Measurements from ENCODE around the gene MED14. TPM values are rescaled to one million over a fixed set of nuclear protein-coding genes. Genes with fewer than 3 reads are reported as not detected.
A peak's percentile ranks its signal among the peaks of the same experiment; 100 is the strongest.

The MED14 gene
- total RNA-seq, 3 donors from 2014 or later (not counting 1 experiment from before 2014, with no cell fraction given): 55.3 to 79.1 (median 66.1) TPM

DNA sequence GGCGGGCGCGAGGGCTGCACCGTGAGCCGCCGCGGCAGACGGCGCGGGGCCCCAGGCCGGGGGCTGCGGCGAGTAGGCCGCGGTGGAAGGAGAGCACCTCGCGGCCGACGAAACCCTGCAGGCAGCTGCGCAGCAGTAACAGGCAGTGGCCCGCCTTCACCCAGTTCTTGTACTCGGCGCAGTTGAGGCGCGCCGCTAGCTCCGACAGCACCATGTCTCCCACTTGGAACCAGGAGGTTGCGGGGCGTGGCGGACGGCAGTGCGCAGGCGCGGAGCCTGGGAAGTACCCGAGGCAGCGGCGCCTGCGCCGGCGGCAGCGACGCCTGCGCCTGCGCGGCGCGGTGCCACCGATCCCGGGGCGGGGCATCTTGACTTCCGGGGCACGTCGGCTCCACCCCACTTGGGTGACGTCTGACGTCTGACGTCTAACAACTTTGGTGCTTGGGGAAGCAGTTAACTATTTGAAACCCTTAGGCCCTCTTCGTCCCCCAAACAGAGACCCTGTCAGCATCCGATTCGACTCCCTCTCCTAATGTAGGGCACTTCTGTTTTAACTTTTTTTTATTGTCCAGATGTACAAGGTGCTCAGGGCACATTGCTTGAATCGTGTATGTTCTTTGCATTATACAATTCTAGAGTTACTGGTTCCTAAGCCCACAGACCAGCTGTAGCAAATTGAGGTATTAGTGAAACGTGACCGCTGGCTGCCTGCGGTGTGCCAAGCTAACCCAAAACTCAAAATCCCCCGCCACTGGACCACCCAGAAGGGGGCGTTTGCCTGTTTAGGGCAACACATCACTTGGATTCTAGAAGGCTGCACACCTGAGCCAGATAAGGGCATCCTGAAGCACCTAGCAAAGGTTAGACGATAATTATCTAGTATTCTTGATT, 87.8 kb downstream of the MED14 start, which contains the start of gene CXorf38:
Gene CXorf38, minus strand, starts transcription at position 255 of the 891 bp plus-strand sequence. Its CDS starts 41 bp downstream, at position 214.
- H3K4me3 Mint-ChIP-seq: peak within 1 kb of the TSS; percentile 96
- no peaks in the 10 kb centered on the region for H3K27me3 Mint-ChIP-seq (ENCODE audit: low read depth in 2 of 2)
- ATAC-seq (peak; percentile 71 to 83 (median 79)), DNase-seq (peak; percentile 91 to 95)
- H3K27ac Mint-ChIP-seq: peak within 1 kb of the TSS; percentile 93 to 96
- Histone ChIP-seq H3K4me1 (ENCODE audit: control insufficient read depth, insufficient read depth, low read length) (peaks cover 36% of the 10 kb centered on the region), H3K36me3 (ENCODE audit: control insufficient read depth, insufficient read depth, low read length) (peaks cover 4% of the 10 kb centered on the region), H3K9me3 (ENCODE audit: control insufficient read depth, insufficient read depth, low read length) (no peaks in the 10 kb centered on the region), H3K4me3 (ENCODE audit: low read length) (peak within 1 kb of the TSS; percentile 78), H3K27me3 (ENCODE audit: control insufficient read depth, insufficient read depth, low read length) (no peaks in the 10 kb centered on the region), H3K27ac (ENCODE audit: low read length) (peak within 1 kb of the TSS; percentile 89)
- H3K9me3 Mint-ChIP-seq: no peaks in the 10 kb centered on the region
- H3K4me1 Mint-ChIP-seq: peaks cover 38 to 42% of the 10 kb centered on the region in 2 donors
- H3K36me3 Mint-ChIP-seq: no peaks in the 10 kb centered on the region
- TF ChIP-seq, protein P1, sequence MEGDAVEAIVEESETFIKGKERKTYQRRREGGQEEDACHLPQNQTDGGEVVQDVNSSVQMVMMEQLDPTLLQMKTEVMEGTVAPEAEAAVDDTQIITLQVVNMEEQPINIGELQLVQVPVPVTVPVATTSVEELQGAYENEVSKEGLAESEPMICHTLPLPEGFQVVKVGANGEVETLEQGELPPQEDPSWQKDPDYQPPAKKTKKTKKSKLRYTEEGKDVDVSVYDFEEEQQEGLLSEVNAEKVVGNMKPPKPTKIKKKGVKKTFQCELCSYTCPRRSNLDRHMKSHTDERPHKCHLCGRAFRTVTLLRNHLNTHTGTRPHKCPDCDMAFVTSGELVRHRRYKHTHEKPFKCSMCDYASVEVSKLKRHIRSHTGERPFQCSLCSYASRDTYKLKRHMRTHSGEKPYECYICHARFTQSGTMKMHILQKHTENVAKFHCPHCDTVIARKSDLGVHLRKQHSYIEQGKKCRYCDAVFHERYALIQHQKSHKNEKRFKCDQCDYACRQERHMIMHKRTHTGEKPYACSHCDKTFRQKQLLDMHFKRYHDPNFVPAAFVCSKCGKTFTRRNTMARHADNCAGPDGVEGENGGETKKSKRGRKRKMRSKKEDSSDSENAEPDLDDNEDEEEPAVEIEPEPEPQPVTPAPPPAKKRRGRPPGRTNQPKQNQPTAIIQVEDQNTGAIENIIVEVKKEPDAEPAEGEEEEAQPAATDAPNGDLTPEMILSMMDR (IDR thresholded peaks at IDR 0.05): no peak
- intact Hi-C loops (cut with micrococcal nuclease): loop anchor here (1.0 to 10.0 kb wide), 4 partner anchors 67 to 685 kb away; partner anchors contain the start of genes ATP6AP2, DDX3X, MED14 and USP9X
- WGBS (ENCODE audit: insufficient coverage): 4% methylated on average over 66 of the region's 66 CpGs

- H3K4me1 Mint-ChIP-seq: peaks cover 44 to 48% of the 10 kb centered on the region in 2 donors
- Histone ChIP-seq H3K36me3 (ENCODE audit: control insufficient read depth, insufficient read depth, low read length) (peaks cover 2% of the 10 kb centered on the region), H3K4me3 (ENCODE audit: low read length) (peak overlapping the region; percentile 78), H3K27ac (ENCODE audit: low read length) (peak overlapping the region; percentile 75), H3K27me3 (ENCODE audit: control insufficient read depth, insufficient read depth, low read length) (no peaks in the 10 kb centered on the region), H3K4me1 (ENCODE audit: control insufficient read depth, insufficient read depth, low read length) (peaks cover 43% of the 10 kb centered on the region), H3K9me3 (ENCODE audit: control insufficient read depth, insufficient read depth, low read length) (no peaks in the 10 kb centered on the region)
- H3K36me3 Mint-ChIP-seq: no peaks in the 10 kb centered on the region
- ATAC-seq (peak in 2 of 3 donors; percentile 7 to 51), DNase-seq (peak; percentile 21 to 49)
- peak overlapping the region; percentile 93 to 96 for H3K27ac Mint-ChIP-seq
- H3K27me3 Mint-ChIP-seq (ENCODE audit: low read depth in 2 of 2): no peaks in the 10 kb centered on the region
- intact Hi-C loops (cut with micrococcal nuclease): loop anchor here (1.0 to 10.0 kb wide), 4 partner anchors 66 to 686 kb away; partner anchors contain the start of genes ATP6AP2, DDX3X, MED14 and USP9X
- under 1% methylated on average over 32 of the region's 33 CpGs for WGBS (ENCODE audit: insufficient coverage)
- H3K9me3 Mint-ChIP-seq: no peaks in the 10 kb centered on the region
- peak overlapping the region; percentile 96 for H3K4me3 Mint-ChIP-seq
- TF ChIP-seq, protein P1 (IDR thresholded peaks at IDR 0.05): no peak
These were observed 88.6 kb downstream of the MED14 start for GRCh38 chrX:40646489-40647306.

- no peaks in the 10 kb centered on the region for H3K27me3 ChIP-seq (ENCODE audit: control insufficient read depth, insufficient read depth, low read length)
- no peaks in the 10 kb centered on the region for H3K36me3 Mint-ChIP-seq
- TF ChIP-seq, protein P1 (IDR thresholded peaks at IDR 0.05): no peak
- H3K27ac Mint-ChIP-seq: peak overlapping the region; percentile 88 to 98
- 0% methylated on average over 4 of the region's 4 CpGs for WGBS (ENCODE audit: insufficient coverage)
- intact Hi-C loops (cut with micrococcal nuclease): loop anchor here (5.0 to 10.0 kb wide), 2 partner anchors 440 to 687 kb away; partner anchors contain the start of genes DDX3X and USP9X
- H3K27ac ChIP-seq (ENCODE audit: low read length): peak overlapping the region; percentile 88
- H3K9me3 ChIP-seq (ENCODE audit: control insufficient read depth, insufficient read depth, low read length): no peaks in the 10 kb centered on the region
- H3K4me1 ChIP-seq (ENCODE audit: control insufficient read depth, insufficient read depth, low read length): peaks cover 43% of the 10 kb centered on the region
- ATAC-seq (peak; percentile 58 to 74 (median 60)), DNase-seq (peak; percentile 41 to 68)
- no peaks in the 10 kb centered on the region for H3K27me3 Mint-ChIP-seq (ENCODE audit: low read depth in 2 of 2)
- H3K36me3 ChIP-seq (ENCODE audit: control insufficient read depth, insufficient read depth, low read length): peaks cover 7% of the 10 kb centered on the region
- H3K4me1 Mint-ChIP-seq: peaks cover 42 to 47% of the 10 kb centered on the region in 2 donors
- no peaks in the 10 kb centered on the region for H3K9me3 Mint-ChIP-seq
- peak overlapping the region; percentile 39 for H3K4me3 ChIP-seq (ENCODE audit: low read length)
- peak overlapping the region; percentile 84 for H3K4me3 Mint-ChIP-seq
These were observed 90.5 kb downstream of the MED14 start for GRCh38 chrX:40644821-40645358.
